Epidermal melanocyte (primary cell): ENCODE measurements around the gene BMP7.
"Not testable (repeated sequence)": the region's sequence is repeated elsewhere in the genome, so short reads cannot be mapped to it uniquely, and the experiment has no call there.

Experiments
- DNase-seq: peaks from one replicate; pipeline ENCODE4 v3.0.0; 2011; ENCODE audit warnings: low spot score; ENCODE audit not compliant: insufficient read length

BMP7 gene

DNA sequence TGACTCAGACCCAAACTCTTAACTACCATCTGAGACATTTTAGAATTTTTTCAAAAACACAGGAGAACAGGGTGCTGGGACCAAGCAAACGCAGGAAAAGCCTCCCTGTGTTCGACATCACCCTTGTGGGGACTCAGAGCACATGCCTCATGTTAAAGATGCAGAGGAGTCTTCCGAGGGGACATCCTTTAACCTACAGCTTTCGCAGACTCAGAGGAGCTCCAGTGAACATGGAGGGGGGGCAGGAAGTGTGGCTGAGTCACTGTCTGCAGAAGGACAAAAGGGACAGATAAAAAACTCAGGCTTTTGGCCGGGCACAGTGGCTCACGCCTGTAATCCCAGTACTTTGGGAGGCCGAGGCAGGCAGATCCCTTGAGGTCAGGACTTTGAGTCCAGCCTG lies 15.1 kb downstream of the BMP7 start:
- no peak for DNase-seq

- no peak for DNase-seq
These were observed 15.7 kb downstream of the BMP7 start for GRCh38 chr20:57250607-57251343.

DNA sequence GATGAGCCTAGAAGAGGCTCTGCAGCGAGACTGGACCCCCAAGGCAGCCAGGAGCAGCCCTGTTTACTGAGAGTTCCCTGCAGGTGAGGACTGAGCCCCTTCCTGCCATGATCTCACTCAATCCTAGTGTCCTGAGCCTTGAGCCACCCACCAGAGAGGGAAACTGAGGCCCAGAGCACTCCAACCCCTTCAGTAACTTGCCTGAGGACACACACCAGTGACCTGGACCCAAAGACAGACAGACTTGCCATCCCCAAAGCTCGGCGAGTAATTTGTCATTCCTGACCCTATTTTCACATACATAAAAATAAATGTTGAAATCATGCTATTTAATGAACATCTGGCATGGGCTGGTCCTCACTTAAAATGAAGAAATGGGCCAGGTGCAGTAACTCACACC lies 16.7 kb downstream of the BMP7 start:
- DNase-seq, result no peak

DNA sequence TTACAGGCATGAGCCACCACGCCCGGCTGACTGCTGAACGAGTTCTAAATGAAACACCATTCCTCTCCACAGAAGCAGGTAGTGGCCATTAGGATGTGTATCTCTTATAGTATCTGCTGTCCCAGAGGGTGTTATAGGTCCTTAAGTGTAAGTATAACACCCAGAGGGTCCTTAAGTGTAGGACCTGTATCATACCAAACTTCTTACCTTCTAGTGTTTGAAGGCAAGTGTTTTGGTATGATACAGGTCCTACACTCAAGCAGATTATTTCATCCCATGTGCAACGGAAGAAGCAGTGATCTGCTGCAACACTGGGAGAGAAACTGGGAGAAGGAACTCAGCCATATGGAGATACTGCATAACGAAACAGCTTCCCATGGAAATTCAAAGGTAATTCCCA lies 17.4 kb downstream of the BMP7 start:
- DNase-seq, result no peak

DNA sequence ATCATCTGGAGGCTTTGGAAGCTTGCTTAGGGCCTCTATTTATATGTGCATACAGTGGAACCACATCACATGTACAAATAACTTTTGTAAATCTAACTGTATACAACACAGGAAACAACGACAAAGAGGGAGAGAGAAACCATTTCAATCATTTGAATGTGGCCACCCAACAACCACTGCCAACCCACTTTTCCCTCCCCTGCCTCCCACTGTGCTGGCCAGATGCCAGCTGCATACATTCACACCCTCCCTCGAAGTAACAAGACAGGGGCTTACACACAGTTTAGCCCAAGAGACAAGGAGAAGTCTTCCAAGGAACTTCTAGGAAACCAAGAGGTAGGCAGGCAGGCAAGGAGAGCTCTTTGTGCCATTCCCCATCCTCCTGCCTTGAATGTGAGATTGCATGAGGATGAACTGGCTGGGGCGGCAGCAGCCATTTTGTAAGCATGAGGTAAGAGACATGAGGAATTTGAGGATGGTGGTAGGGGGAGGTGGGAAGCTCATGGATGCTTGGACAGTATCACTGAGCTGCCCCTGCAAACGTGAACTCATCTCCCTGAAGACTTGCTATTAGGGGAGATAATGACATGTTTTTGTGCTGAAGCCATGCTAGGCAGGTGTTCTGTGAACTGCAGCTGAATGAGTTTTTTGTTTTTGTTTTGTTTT lies 18.2 kb downstream of the BMP7 start:
- no peak for DNase-seq

GRCh38 chr20:57247292-57247965 lies 19.0 kb downstream of the BMP7 start:
- no peak for DNase-seq

DNA sequence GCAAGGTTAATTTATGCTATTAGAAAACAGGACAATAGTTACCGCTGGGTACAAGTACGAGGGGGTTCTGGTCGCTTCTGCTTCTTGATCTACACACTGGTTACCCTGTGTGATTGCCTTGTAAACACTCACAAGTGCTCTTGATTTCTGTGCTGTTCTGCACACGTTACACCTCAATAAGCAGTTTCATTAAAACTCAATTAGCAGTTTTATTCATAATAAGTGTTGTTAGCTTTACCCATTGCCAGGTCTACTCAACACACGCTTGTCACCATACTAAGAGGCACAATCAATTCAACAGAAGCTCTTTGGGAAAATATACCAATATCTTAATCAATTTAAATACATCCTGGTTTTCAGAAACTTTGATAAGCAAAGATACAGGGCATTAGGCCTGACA lies 20.4 kb downstream of the BMP7 start:
- DNase-seq, result no peak

- DNase-seq, result no peak
These were observed 21.7 kb downstream of the BMP7 start for GRCh38 chr20:57244627-57245214.

DNA sequence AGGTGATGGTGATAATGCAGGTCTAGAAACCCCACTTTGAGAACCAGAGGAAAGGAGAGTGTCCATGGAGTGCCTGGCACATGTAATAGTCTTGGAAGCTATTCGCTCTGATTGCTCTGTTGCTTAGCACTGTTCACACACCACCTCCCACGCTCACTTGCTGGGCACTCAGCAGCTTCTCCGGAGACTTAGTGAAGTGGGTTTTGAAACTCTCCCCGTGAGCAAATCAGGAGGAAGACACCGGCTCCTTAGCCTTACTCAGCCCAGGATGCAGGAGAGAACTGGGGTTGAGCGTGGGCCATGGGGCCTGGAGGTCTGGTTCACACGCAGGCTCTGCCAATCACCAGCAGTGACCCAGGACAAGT lies 22.2 kb downstream of the BMP7 start:
- DNase-seq, result no peak

GRCh38 chr20:57243480-57244220 lies 22.8 kb downstream of the BMP7 start:
- DNase-seq, result no peak

GRCh38 chr20:57242414-57242813 lies 24.0 kb downstream of the BMP7 start:
- no peak for DNase-seq

- no peak for DNase-seq
These were observed 25.0 kb downstream of the BMP7 start for GRCh38 chr20:57241363-57241991.

- DNase-seq, result no peak
These were observed 25.7 kb downstream of the BMP7 start for GRCh38 chr20:57240581-57241362.

- not testable (repeated sequence) for DNase-seq
These were observed 26.7 kb downstream of the BMP7 start for GRCh38 chr20:57239725-57240124.

DNA sequence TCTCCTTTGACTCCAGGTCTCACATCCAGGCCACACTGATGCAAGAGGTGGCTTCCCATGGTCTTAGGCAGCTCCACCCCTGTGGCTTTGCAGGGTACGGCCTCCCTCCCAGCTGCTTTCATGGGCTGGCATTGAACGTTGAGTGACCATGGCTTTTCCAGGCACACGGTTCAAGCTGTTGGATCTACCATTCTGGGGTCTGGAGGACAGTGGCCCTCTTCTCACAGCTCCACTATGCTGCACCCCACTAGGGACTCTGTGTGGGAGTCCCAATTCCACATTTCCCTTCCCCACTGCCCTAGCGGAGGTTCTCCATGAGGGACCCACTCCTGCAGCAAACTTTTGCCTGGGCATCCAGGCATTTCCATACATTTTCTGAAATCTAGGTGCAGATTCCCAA lies 27.1 kb downstream of the BMP7 start:
- DNase-seq, result not testable (repeated sequence)

GRCh38 chr20:57238089-57238488 lies 28.4 kb downstream of the BMP7 start:
- DNase-seq, result no peak

DNA sequence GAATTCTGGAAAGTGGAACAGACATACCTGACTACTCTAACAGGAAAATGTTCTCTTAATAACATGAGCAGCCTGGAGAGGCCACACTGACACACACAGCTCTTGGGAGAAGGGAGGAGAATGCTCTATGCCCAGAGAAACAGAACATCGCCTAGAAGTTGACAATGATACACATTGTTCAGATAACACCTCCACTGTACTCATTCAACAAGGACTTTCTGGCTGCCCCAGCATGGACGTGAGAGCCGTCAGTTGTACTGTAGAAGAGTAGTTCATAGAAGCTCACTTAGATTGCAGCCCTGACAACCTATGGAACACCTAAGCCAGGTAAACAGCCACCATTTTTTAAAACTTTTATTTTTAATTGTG lies 28.9 kb downstream of the BMP7 start:
- no peak for DNase-seq

DNA sequence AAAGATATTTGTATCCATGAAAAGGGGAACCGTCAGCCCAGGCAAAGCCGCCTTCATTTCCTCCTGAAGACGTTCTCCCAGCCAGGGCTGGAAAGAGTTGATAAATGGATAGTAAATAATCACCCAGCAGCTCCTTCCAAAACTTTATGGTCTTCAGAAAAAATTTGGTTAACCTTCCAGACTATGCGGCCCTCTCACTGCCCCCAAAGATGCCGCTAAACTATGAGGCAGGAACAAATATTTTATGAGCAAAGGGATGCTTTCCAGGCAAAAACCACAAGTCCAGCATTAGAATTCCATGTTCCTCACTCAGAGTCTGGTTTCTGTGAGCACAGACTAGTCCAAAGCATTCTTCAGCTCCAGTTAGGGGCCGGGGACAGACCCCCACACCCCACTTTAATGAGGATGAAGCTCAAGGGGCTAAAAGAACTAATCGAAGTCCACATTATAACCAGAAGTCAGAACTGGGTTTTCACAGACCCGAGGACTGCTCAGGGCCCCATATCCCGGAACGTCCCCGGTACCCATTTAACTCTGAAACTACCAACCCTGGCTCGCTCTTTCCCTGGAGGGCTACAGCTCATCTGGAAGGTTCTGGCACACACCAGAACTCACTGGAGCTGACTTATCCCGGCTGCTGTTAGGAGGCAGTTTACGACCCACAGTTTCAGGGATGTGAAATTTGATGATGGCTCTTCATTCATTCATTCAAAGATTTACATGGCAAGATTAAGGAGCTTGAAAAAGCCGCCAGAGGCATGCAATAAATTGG lies 29.4 kb downstream of the BMP7 start:
- no peak for DNase-seq

- DNase-seq, result no peak
These were observed 31.7 kb downstream of the BMP7 start for GRCh38 chr20:57234556-57235251.
